HG02870 (cell line): ENCODE measurements around the gene KCNMB2.

ENCODE experiments used
- ATAC-seq: cut with Tn5 transposase; IDR thresholded peaks from one replicate; pipeline ENCODE4 v1.9.1; 2021; ENCODE audit warnings: mild to moderate bottlenecking, moderate library complexity; ENCODE audit not compliant: unreplicated experiment

The KCNMB2 gene

GRCh38 chr3:178685591-178685906 lies 149.3 kb downstream of the KCNMB2 start:
- ATAC-seq: no peak

GRCh38 chr3:178686826-178687225 lies 150.6 kb downstream of the KCNMB2 start:
- no peak for ATAC-seq

- no peak for ATAC-seq
Observed at GRCh38 chr3:178690571-178690970, 154.3 kb downstream of the KCNMB2 start.

- no peak for ATAC-seq
Observed at GRCh38 chr3:178699364-178699763, 163.1 kb downstream of the KCNMB2 start.

GRCh38 chr3:178699810-178700209 lies 163.6 kb downstream of the KCNMB2 start:
- ATAC-seq: no peak

- ATAC-seq: no peak
Observed at GRCh38 chr3:178703268-178703975, 167.2 kb downstream of the KCNMB2 start.

- ATAC-seq: peak; percentile 56
Observed at GRCh38 chr3:178705925-178706324, 169.7 kb downstream of the KCNMB2 start.

GRCh38 chr3:178706411-178706810 lies 170.2 kb downstream of the KCNMB2 start:
- ATAC-seq: peak; percentile 3

GRCh38 chr3:178707311-178708031 lies 171.2 kb downstream of the KCNMB2 start:
- ATAC-seq: no peak

- ATAC-seq: no peak
Observed at GRCh38 chr3:178709051-178709450, 172.8 kb downstream of the KCNMB2 start.

- no peak for ATAC-seq
Observed at GRCh38 chr3:178711753-178712152, 175.5 kb downstream of the KCNMB2 start.

- no peak for ATAC-seq
Observed at GRCh38 chr3:178712247-178712646, 176.0 kb downstream of the KCNMB2 start.

- ATAC-seq: no peak
Observed at GRCh38 chr3:178714925-178715832, 178.9 kb downstream of the KCNMB2 start.

- no peak for ATAC-seq
Observed at GRCh38 chr3:178718995-178719635, 182.9 kb downstream of the KCNMB2 start.

GRCh38 chr3:178732824-178733223 lies 196.6 kb downstream of the KCNMB2 start:
- no peak for ATAC-seq

- no peak for ATAC-seq
Observed at GRCh38 chr3:178735032-178735674, 198.9 kb downstream of the KCNMB2 start.

GRCh38 chr3:178736300-178736699 lies 200.1 kb downstream of the KCNMB2 start:
- ATAC-seq: no peak

- no peak for ATAC-seq
Observed at GRCh38 chr3:178739720-178740119, 203.5 kb downstream of the KCNMB2 start.

- no peak for ATAC-seq
Observed at GRCh38 chr3:178741020-178741419, 204.8 kb downstream of the KCNMB2 start.

- no peak for ATAC-seq
Observed at GRCh38 chr3:178743297-178743696, 207.1 kb downstream of the KCNMB2 start.
